Stomach smooth muscle (tissue), 2 donors: ENCODE data around the gene GYG1.

Experiments used
- H3K27ac ChIP-seq: one replicate; pipeline ENCODE4 v1.7.0; 2013; ENCODE audit warnings: mild to moderate bottlenecking, low read length, inconsistent platforms
- H3K27me3 ChIP-seq, 2 donors: one replicate each; pipeline ENCODE4 v1.7.0; 2013; ENCODE audit warnings: low read length in 2 of 2; ENCODE audit not compliant: insufficient read depth in 2 of 2, control insufficient read depth in 1 of 2
- H3K36me3 ChIP-seq, 2 donors: one replicate each; pipeline ENCODE4 v1.7.0; 2013; ENCODE audit warnings: low read length in 2 of 2; ENCODE audit not compliant: control insufficient read depth in 2 of 2, insufficient read depth in 2 of 2
- H3K4me1 ChIP-seq: one replicate; pipeline ENCODE4 v1.7.0; 2013; ENCODE audit warnings: low read length; ENCODE audit not compliant: control insufficient read depth, insufficient read depth
- H3K4me3 ChIP-seq, 2 donors: one replicate each; pipeline ENCODE4 v1.7.0; 2013; ENCODE audit warnings: low read length in 2 of 2
- H3K9ac ChIP-seq, 2 donors: one replicate each; pipeline ENCODE4 v1.7.0; 2013; ENCODE audit warnings: low read length in 2 of 2, mild to moderate bottlenecking in 1 of 2
- H3K9me3 ChIP-seq, 2 donors: one replicate each; pipeline ENCODE4 v1.7.0; 2013; ENCODE audit warnings: low read length in 2 of 2; ENCODE audit not compliant: control insufficient read depth in 2 of 2
- donor health status: healthy.
- donor health status: Pancreatic carcinoma.

The GYG1 gene

GRCh38 chr3:148957586-148957985, 33.8 kb upstream of the GYG1 start:
- no peaks in the 10 kb centered on the region for H3K27me3 ChIP-seq
- H3K4me1 ChIP-seq, result peaks cover 19% of the 10 kb centered on the region
- peak overlapping the region; percentile 99 for H3K27ac ChIP-seq
- no peaks in the 10 kb centered on the region for H3K9me3 ChIP-seq
- H3K36me3 ChIP-seq, result no peaks in the 10 kb centered on the region
- H3K4me3 ChIP-seq, result no peak overlapping the region
- no peak overlapping the region for H3K9ac ChIP-seq

DNA sequence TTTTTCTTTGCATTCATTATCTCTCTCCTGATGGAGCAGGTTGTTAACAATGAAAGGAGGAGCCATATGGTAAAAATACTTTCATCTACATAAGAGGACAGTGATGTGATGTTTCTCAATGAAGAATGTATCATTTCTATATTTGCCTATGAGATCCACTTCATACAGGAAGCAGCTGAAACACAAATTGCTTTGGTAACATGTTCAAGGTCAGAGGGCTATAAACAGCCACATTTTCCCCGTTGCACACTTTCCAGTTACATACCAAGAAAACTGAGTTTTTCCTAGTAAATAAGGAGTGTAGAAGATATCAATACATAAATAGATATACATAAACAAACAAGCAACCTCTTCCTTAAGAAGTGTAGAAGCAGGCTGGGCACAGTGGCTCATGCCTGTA, 32.6 kb upstream of the GYG1 start:
- no peak overlapping the region for H3K4me3 ChIP-seq

DNA sequence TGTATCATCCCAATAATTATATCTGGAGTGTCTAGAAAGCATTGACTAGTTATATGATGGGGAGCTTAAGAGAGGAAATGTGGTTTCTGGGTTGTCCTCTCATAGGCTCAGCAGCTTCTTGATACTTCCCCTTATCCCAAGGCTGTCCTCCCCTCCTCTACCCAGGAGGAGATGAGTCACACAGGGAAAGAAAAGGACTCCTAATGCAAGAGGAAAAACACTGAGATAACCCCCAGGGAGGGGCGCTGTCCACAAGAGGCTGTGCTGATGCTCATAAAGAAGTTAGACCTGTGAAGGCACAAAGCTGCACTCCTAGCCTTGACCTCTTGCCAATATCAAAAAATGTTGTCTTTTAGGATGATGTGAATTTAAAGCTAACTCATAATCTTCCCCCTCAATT, 28.8 kb upstream of the GYG1 start:
- Histone ChIP-seq H3K36me3 (no peaks in the 10 kb centered on the region), H3K9me3 (no peaks in the 10 kb centered on the region), H3K27ac (no peak overlapping the region), H3K27me3 (no peaks in the 10 kb centered on the region), H3K4me3 (no peak overlapping the region), H3K4me1 (peaks cover 4% of the 10 kb centered on the region), H3K9ac (no peak overlapping the region)

More for the DNA sequence above, 32.6 kb upstream of the GYG1 start:
- no peak overlapping the region for H3K27ac ChIP-seq
- no peaks in the 10 kb centered on the region for H3K9me3 ChIP-seq
- H3K9ac ChIP-seq, result no peak overlapping the region
- H3K36me3 ChIP-seq, result no peaks in the 10 kb centered on the region
- H3K27me3 ChIP-seq, result no peaks in the 10 kb centered on the region
- H3K4me1 ChIP-seq, result peaks cover 19% of the 10 kb centered on the region

- Histone ChIP-seq H3K9ac (no peak overlapping the region), H3K27ac (no peak overlapping the region), H3K9me3 (no peaks in the 10 kb centered on the region)
Observed at GRCh38 chr3:148964809-148965208, 26.5 kb upstream of the GYG1 start.

DNA sequence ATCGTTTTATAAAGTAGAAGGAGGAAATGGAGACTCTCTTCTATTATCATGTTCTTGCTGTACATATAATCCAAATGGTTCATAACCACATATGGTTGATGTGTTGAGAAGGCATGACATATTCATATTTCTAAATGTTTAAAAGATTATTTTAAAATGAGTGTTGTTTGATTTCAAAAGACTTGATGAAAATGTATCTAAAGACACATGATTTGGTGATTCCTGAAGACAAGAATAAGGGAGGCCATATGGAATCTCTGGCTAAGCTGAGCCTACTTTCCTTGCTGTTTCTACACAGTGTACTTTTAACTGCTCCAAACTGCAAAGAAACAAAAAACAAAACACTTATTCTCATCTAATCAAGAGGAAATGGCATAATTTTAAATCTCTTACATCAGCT, 23.0 kb upstream of the GYG1 start:
- Histone ChIP-seq H3K27me3 (no peaks in the 10 kb centered on the region), H3K9me3 (no peaks in the 10 kb centered on the region), H3K36me3 (no peaks in the 10 kb centered on the region), H3K9ac (no peak overlapping the region), H3K27ac (no peak overlapping the region), H3K4me1 (no peaks in the 10 kb centered on the region), H3K4me3 (no peak overlapping the region)

More at GRCh38 chr3:148964809-148965208, 26.5 kb upstream of the GYG1 start:
- Histone ChIP-seq H3K4me1 (no peaks in the 10 kb centered on the region), H3K4me3 (no peak overlapping the region), H3K36me3 (no peaks in the 10 kb centered on the region), H3K27me3 (no peaks in the 10 kb centered on the region)

DNA sequence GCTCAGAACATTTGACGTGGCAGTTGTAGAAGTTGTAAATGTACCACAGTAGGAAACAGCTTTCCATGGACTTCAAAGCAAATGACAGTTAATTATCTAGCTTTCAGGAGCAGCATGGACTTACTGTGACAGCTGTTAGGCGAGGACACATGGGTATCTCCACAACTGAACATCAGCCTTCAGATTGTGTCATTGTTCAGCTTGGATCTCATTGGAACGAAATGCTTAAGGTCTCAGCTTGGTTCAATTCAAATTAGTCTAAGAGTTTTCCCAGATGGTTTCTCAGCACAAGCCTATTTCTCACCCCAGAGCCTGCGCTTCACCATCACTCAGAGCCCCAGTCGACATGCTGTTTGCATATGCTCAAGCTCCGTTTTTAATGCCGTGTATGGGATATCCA, 21.1 kb upstream of the GYG1 start:
- Histone ChIP-seq H3K27ac (no peak overlapping the region), H3K4me1 (no peaks in the 10 kb centered on the region), H3K36me3 (no peaks in the 10 kb centered on the region), H3K9me3 (no peaks in the 10 kb centered on the region), H3K27me3 (no peaks in the 10 kb centered on the region), H3K9ac (no peak overlapping the region), H3K4me3 (no peak overlapping the region)

DNA sequence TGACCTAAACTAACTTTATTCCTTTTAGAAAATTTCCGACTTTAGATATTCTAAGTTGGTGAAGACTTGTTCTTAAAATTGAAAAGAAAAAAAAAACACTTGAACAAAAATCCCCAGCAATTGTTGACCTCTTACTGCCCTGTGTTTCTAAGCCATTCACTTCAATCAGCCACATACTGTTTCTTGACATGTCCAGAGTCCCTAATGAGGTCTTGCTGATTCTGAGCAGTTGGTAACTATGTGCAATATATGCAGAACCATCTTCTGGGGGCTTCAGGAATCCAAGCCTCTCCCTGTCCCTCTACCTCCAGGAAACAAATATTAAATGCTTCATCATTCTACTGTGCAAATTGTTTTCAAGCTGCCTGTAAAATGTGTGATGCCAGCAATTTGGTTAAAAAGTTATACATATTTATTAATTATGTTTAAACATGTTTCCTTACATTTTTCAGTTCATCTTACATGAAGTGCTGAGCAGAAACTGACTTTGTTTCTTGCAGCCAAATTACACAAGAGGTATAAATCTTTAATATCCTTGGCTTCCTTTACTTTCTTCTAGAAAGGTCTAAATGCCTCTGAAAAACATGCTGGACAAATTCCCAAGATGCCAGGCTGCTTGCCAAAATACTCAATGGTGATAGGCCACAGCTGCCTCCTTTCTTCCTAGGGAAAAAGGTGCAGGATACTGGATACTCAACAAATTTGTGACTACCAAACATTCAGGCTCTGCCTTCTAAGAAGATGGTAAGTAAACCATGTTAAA, 19.8 kb upstream of the GYG1 start:
- Histone ChIP-seq H3K27me3 (no peaks in the 10 kb centered on the region), H3K27ac (peak overlapping the region; percentile 13), H3K9ac (no peak overlapping the region), H3K4me3 (no peak overlapping the region), H3K9me3 (no peaks in the 10 kb centered on the region), H3K4me1 (no peaks in the 10 kb centered on the region), H3K36me3 (no peaks in the 10 kb centered on the region)

- Histone ChIP-seq H3K27me3 (no peaks in the 10 kb centered on the region), H3K36me3 (no peaks in the 10 kb centered on the region), H3K4me3 (peak overlapping the region; percentile 9 to 29), H3K4me1 (no peaks in the 10 kb centered on the region), H3K9me3 (no peaks in the 10 kb centered on the region), H3K9ac (no peak overlapping the region), H3K27ac (no peak overlapping the region)
Observed at GRCh38 chr3:148974726-148975125, 16.6 kb upstream of the GYG1 start.

DNA sequence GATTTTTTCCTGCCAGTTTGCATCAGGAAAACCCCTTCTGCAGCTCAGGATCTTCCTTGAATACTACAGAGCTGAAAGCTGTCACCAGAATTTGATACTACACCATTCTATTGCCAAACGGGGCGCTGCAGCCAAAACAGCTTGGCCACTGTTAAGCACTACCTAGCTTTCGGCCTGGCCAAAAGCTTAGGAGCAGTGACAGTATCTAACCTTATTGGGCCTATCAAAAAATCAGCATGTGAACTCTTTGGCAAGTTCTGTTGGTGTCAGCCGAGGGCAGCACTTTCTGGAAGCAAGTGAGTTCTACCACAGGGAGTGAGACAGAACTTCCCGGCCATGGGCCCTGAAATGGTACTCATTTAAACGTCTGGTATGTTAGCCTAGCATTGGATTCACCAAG, 16.1 kb upstream of the GYG1 start:
- Histone ChIP-seq H3K36me3 (no peaks in the 10 kb centered on the region), H3K27me3 (no peaks in the 10 kb centered on the region), H3K4me3 (peak overlapping the region; percentile 9 to 29), H3K4me1 (no peaks in the 10 kb centered on the region), H3K27ac (peak overlapping the region; percentile 53), H3K9me3 (no peaks in the 10 kb centered on the region), H3K9ac (peak overlapping the region in 1 of 2 donors; percentile 26)

DNA sequence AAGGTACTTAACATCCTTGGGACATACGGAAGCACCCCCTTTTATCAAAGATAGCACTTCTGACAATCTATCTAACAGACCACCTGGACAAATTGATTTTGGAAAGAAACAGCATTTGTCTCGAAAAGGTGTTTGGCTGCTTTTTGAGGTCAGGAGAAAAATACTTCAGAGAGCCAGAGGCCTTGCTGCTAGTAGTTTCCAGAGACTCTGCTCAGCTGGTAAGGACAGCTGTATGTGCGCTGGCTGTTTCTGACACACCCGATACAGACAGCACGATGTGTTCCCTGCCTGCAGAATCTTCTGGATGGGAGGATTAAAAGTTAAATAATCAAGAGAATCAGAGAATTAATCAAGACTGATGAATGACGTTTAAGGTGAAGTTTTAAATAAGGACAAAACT, 15.6 kb upstream of the GYG1 start:
- Histone ChIP-seq H3K9ac (peak overlapping the region in 1 of 2 donors; percentile 26), H3K4me1 (no peaks in the 10 kb centered on the region), H3K27me3 (no peaks in the 10 kb centered on the region), H3K27ac (peak overlapping the region; percentile 53), H3K36me3 (no peaks in the 10 kb centered on the region), H3K9me3 (no peaks in the 10 kb centered on the region), H3K4me3 (no peak overlapping the region)

GRCh38 chr3:148981273-148981672, 10.1 kb upstream of the GYG1 start:
- Histone ChIP-seq H3K27ac (no peak overlapping the region), H3K9me3 (no peaks in the 10 kb centered on the region), H3K9ac (no peak overlapping the region), H3K4me3 (no peak overlapping the region), H3K27me3 (no peaks in the 10 kb centered on the region), H3K4me1 (no peaks in the 10 kb centered on the region), H3K36me3 (no peaks in the 10 kb centered on the region)
